AG09309 (cell line): ENCODE results near the gene SPATC1L.

Experiments used
- DNase-seq: peaks from one replicate; pipeline ENCODE4 v3.0.0-alpha.2; 2010; ENCODE audit warnings: low read depth
- H3K4me3 ChIP-seq: 2 replicates; pipeline ENCODE4 v1.5.1; 2011; ENCODE audit warnings: mild to moderate bottlenecking, low read depth, low read length, moderate library complexity; ENCODE audit not compliant: control insufficient read depth
- CTCF ChIP-seq: IDR thresholded peaks from 2 replicates; pipeline ENCODE4 v1.5.1; 2011; ENCODE audit warnings: mild to moderate bottlenecking, low read depth, low read length, inconsistent platforms; ENCODE audit not compliant: insufficient read depth, control insufficient read depth; ENCODE audit errors: missing control alignments

Gene SPATC1L

GRCh38 chr21:46210378-46211136 is 26.3 kb upstream of the SPATC1L start:
- H3K4me3 ChIP-seq: no peak overlapping the region
- no peak for TF ChIP-seq CTCF
- no peak for DNase-seq

- no peak for DNase-seq
- H3K4me3 ChIP-seq: no peak overlapping the region
- no peak for TF ChIP-seq CTCF
Observed at GRCh38 chr21:46208761-46209721, 24.8 kb upstream of the SPATC1L start.

- H3K4me3 ChIP-seq: no peak overlapping the region
- TF ChIP-seq CTCF: no peak
- no peak for DNase-seq
Observed at GRCh38 chr21:46207920-46208591, 23.8 kb upstream of the SPATC1L start.

GRCh38 chr21:46207006-46207919 is 23.0 kb upstream of the SPATC1L start:
- H3K4me3 ChIP-seq: no peak overlapping the region
- DNase-seq: no peak
- TF ChIP-seq CTCF: no peak

- TF ChIP-seq CTCF: no peak
- no peak for DNase-seq
- no peak overlapping the region for H3K4me3 ChIP-seq
Observed at GRCh38 chr21:46206163-46207005, 22.1 kb upstream of the SPATC1L start.
